ENCODE results near the gene MRPL42. TPM values are rescaled to one million over a fixed set of nuclear protein-coding genes. Genes with fewer than 3 reads are reported as not detected.

MRPL42 gene
- total and polyA plus RNA-seq, 2 of the 4 experiments (the other 2 are of a cell fraction), result 64.2 to 90.7 TPM

DNA sequence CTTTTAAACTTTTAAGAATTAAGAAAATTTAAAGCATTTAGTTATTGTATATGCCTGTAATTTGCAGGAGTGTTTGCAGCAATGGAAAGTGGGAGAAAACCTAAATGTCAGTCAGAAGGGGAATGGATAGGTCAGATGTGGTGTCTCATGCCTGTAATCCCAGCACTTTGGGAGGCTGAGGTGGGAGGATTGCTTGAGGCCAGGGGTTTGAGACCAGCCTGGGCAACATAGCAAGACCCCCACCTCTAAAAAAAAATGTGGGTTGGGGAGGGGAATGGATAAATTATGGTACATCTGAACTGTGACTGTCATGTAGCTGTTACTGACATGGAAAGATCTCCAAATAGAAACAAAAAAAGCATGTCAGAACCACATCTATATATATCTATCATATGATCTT is 2.1 kb downstream of the MRPL42 start:
- Histone ChIP-seq H2BK20ac (ENCODE audit: low read depth, low read length) (no peak overlapping the region), H2AK5ac (ENCODE audit: low read depth, low read length) (no peak overlapping the region), H3K9me1 (ENCODE audit: insufficient read depth, low read length) (peaks cover 3% of the 10 kb centered on the region; the same call in 1 of the 2 replicates), H3K23ac (ENCODE audit: low read depth, low read length) (no peak overlapping the region), H4K8ac (ENCODE audit: low read depth in 2 of 2, low read length in 2 of 2) (no peak overlapping the region), H4K20me1 (ENCODE audit: insufficient read depth, low read length) (no peaks in the 10 kb centered on the region), H3K18ac (ENCODE audit: low read depth, low read length) (no peak overlapping the region), H2AK9ac (replicated peaks; ENCODE audit: low read depth, low read length, poor library complexity) (no peak overlapping the region), H3K56ac (ENCODE audit: extremely low read depth, insufficient read depth, low read length) (no peak overlapping the region), H3K9ac (ENCODE audit: low read depth, low read length) (no peak overlapping the region), H3K4me1 (ENCODE audit: control insufficient read depth, insufficient read depth, low read length) (no peaks in the 10 kb centered on the region), H3K4ac (ENCODE audit: low read depth, low read length) (no peak overlapping the region), H3K4me2 (ENCODE audit: low read depth, low read length) (no peak overlapping the region), H3K4me3 (ENCODE audit: insufficient read depth, low read depth, low read length) (no peak overlapping the region), H3K9me3 (ENCODE audit: control insufficient read depth, insufficient read depth, low read length) (no peaks in the 10 kb centered on the region), H2BK5ac (ENCODE audit: low read depth, low read length, poor library complexity, severe bottlenecking) (no peak overlapping the region), H3K27me3 (ENCODE audit: control insufficient read depth, insufficient read depth, low read length) (no peaks in the 10 kb centered on the region), H2BK120ac (ENCODE audit: low read depth, low read length) (no peak overlapping the region), H3K79me1 (ENCODE audit: low read depth in 1 of 2, low read length in 2 of 2) (peaks cover 12 to 49% of the 10 kb centered on the region in 2 experiments; a peak in 3 of 4 replicates), H3K14ac (replicated peaks; ENCODE audit: low read depth, low read length) (no peak overlapping the region), H4K5ac (ENCODE audit: low read depth, low read length) (no peak overlapping the region), H2AFZ (replicated peaks; ENCODE audit: low read length, poor library complexity) (no peak overlapping the region), H3K27ac (ENCODE audit: insufficient read depth, low read length) (no peak overlapping the region), H3K36me3 (ENCODE audit: control insufficient read depth, insufficient read depth, low read length) (peaks cover 9% of the 10 kb centered on the region), H4K91ac (ENCODE audit: insufficient read depth, low read depth, low read length) (no peak overlapping the region), H2BK15ac (ENCODE audit: low read depth, low read length) (no peak overlapping the region)
- no TSS peak for BruUV-seq (replicated peaks)
- dilution Hi-C loops (cut with HindIII; ENCODE audit: low sequenced_read_pairs, unreplicated experiment) (no loop called here), in situ Hi-C loops (cut with MboI; ENCODE audit: low sequenced_read_pairs) (no loop called here), intact Hi-C loops (cut with micrococcal nuclease) (no loop called here)
- ATAC-seq (ENCODE audit: low read depth) (no peak), DNase-seq (no peak)
- ChIA-PET CTCF (no interaction called here), POLR2A (ENCODE audit: unreplicated experiment) (no interaction called here)
- TF ChIP-seq RCOR1 (IDR thresholded peaks at IDR 0.05; ENCODE audit: insufficient replicate concordance, low read length), result no peak
- no peak for TF ChIP-seq CEBPB (IDR thresholded peaks at IDR 0.05; ENCODE audit: low read depth, low read length)
- TF ChIP-seq BHLHE40 (IDR thresholded peaks at IDR 0.05; ENCODE audit: low read depth, low read length), result no peak
- TF ChIP-seq, protein P1, sequence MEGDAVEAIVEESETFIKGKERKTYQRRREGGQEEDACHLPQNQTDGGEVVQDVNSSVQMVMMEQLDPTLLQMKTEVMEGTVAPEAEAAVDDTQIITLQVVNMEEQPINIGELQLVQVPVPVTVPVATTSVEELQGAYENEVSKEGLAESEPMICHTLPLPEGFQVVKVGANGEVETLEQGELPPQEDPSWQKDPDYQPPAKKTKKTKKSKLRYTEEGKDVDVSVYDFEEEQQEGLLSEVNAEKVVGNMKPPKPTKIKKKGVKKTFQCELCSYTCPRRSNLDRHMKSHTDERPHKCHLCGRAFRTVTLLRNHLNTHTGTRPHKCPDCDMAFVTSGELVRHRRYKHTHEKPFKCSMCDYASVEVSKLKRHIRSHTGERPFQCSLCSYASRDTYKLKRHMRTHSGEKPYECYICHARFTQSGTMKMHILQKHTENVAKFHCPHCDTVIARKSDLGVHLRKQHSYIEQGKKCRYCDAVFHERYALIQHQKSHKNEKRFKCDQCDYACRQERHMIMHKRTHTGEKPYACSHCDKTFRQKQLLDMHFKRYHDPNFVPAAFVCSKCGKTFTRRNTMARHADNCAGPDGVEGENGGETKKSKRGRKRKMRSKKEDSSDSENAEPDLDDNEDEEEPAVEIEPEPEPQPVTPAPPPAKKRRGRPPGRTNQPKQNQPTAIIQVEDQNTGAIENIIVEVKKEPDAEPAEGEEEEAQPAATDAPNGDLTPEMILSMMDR (conservative IDR thresholded peaks at IDR 0.05; ENCODE audit: low read depth, low read length), result no peak
- TF ChIP-seq RFX5 (IDR thresholded peaks at IDR 0.05; ENCODE audit: low read depth, low read length), result no peak
- no peak for TF ChIP-seq MXI1 (IDR thresholded peaks at IDR 0.05; ENCODE audit: borderline replicate concordance, low read depth, low read length)
- TF ChIP-seq MAZ (IDR thresholded peaks at IDR 0.05; ENCODE audit: borderline replicate concordance, low read depth, low read length), result no peak
- TF ChIP-seq POLR2A (IDR thresholded peaks at IDR 0.05; ENCODE audit: low read depth, low read length), result no peak
- TF ChIP-seq CHD1 (IDR thresholded peaks at IDR 0.05; ENCODE audit: low read depth, low read length), result no peak
- TF ChIP-seq, protein P2, sequence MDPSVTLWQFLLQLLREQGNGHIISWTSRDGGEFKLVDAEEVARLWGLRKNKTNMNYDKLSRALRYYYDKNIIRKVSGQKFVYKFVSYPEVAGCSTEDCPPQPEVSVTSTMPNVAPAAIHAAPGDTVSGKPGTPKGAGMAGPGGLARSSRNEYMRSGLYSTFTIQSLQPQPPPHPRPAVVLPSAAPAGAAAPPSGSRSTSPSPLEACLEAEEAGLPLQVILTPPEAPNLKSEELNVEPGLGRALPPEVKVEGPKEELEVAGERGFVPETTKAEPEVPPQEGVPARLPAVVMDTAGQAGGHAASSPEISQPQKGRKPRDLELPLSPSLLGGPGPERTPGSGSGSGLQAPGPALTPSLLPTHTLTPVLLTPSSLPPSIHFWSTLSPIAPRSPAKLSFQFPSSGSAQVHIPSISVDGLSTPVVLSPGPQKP (IDR thresholded peaks at IDR 0.05; ENCODE audit: borderline replicate concordance, low read depth, low read length), result no peak
- TF ChIP-seq SMC3 (IDR thresholded peaks at IDR 0.05; ENCODE audit: low read depth, low read length), result no peak
- no peak for TF ChIP-seq MAFK (IDR thresholded peaks at IDR 0.05; ENCODE audit: low read depth, low read length)
- no peak for TF ChIP-seq FOS (IDR thresholded peaks at IDR 0.05; ENCODE audit: low read depth, low read length)
- TF ChIP-seq RAD21 (IDR thresholded peaks at IDR 0.05; ENCODE audit: low read length), result no peak
